HEK293T (cell line): Measurements from ENCODE around the gene PAQR4.

Experiments used
- ARNT ChIP-seq: fragments of 450-650 bp; IDR thresholded peaks from 2 replicates; pipeline ENCODE4 v1.6.1; 2017; ENCODE audit warnings: mild to moderate bottlenecking
- BHLHE40 ChIP-seq: fragments of 450-650 bp; IDR thresholded peaks from 2 replicates; pipeline ENCODE4 v1.6.1; 2016; ENCODE audit warnings: mild to moderate bottlenecking, moderate library complexity, borderline replicate concordance
- CTBP1 ChIP-seq: fragments of 450-650 bp; IDR thresholded peaks from 2 replicates; pipeline ENCODE4 v1.6.1; 2016; ENCODE audit warnings: borderline replicate concordance
- FOXK2 ChIP-seq: fragments of 450-650 bp; IDR thresholded peaks from 2 replicates; pipeline ENCODE4 v1.6.1; 2016; ENCODE audit warnings: mild to moderate bottlenecking
- FOXM1 ChIP-seq: fragments of 450-650 bp; IDR thresholded peaks from 2 replicates; pipeline ENCODE4 v1.6.1; 2017; ENCODE audit warnings: mild to moderate bottlenecking, borderline replicate concordance
- L3MBTL2 ChIP-seq: fragments of 450-650 bp; conservative IDR thresholded peaks from 2 replicates; pipeline ENCODE4 v1.6.1; 2016; ENCODE audit warnings: mild to moderate bottlenecking
- SP1 ChIP-seq: fragments of 450-650 bp; IDR thresholded peaks from 2 replicates; pipeline ENCODE4 v1.6.1; 2017
- SUZ12 ChIP-seq: fragments of 450-650 bp; IDR thresholded peaks from 2 replicates; pipeline ENCODE4 v1.6.1; 2016; ENCODE audit warnings: mild to moderate bottlenecking
- ZNF384 ChIP-seq: fragments of 450-650 bp; IDR thresholded peaks from 2 replicates; pipeline ENCODE4 v1.6.1; 2016

DNA sequence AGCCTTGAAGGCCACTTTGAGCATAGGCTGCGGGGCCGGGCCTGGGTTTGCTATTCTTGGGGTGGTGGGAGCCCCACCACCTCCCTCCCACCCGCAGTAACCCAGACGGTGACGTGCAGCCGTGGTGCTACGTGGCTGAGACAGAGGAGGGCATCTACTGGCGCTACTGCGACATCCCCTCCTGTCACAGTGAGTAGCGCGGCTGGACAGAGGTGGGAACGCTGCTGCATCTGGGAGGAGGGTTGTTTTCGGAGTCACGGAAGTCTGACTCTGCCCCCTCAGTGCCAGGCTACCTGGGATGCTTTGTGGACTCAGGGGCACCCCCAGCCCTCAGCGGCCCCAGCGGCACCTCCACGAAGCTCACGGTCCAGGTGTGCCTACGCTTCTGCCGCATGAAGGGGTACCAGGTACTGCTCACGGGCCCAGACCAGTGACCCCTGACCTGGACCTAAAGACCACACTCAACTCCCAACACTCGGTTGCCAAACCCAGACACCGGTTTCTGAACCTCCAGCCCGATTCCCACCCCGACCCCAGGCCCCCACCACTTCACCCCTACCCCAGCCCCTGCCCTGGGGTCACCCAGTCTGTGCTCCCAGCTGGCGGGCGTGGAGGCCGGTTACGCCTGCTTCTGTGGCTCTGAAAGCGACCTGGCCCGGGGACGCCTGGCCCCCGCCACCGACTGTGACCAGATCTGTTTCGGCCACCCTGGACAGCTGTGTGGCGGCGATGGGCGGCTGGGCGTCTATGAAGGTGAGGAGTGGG is 2.9 kb upstream of the PAQR4 start:
- TF ChIP-seq L3MBTL2 (no peak), CTBP1 (no peak), FOXK2 (no peak), BHLHE40 (no peak), FOXM1 (no peak), SP1 (no peak), SUZ12 (no peak), ZNF384 (no peak), ARNT (no peak)
